GM12891 (cell line): ENCODE measurements around the gene GIGYF1.

Experiments used
- DNase-seq: peaks from one replicate; pipeline ENCODE4 v3.0.0; 2011; ENCODE audit warnings: low spot score; ENCODE audit not compliant: insufficient read length
- FAIRE-seq: peaks from 2 replicates; lab custom pipeline; 2011; peaks lifted over from hg19 to GRCh38; lab: Jason Lieb, UNC
- PAX5 ChIP-seq: IDR thresholded peaks from 2 replicates; pipeline ENCODE4 v1.6.1; 2011; ENCODE audit warnings: low read length, moderate library complexity, mild to moderate bottlenecking; ENCODE audit not compliant: insufficient read depth, severe bottlenecking
- POLR2A ChIP-seq: IDR thresholded peaks from 2 replicates; pipeline ENCODE4 v1.6.1; 2011; ENCODE audit warnings: low read depth, low read length, control low read depth
- POLR2AphosphoS5 ChIP-seq: IDR thresholded peaks from 2 replicates; pipeline ENCODE4 v1.6.1; 2011; ENCODE audit warnings: low read depth, low read length, control low read depth
- POU2F2 ChIP-seq: IDR thresholded peaks from 2 replicates; pipeline ENCODE4 v1.6.1; 2011; ENCODE audit warnings: low read depth, mild to moderate bottlenecking, control low read depth, low read length, moderate library complexity
- SPI1 ChIP-seq: IDR thresholded peaks from 2 replicates; pipeline ENCODE4 v1.6.1; 2011; ENCODE audit warnings: low read depth, low read length, control low read depth
- TAF1 ChIP-seq: IDR thresholded peaks from 2 replicates; pipeline ENCODE4 v1.6.1; 2011; ENCODE audit warnings: low read depth, low read length, control low read depth

GIGYF1 gene

GRCh38 chr7:100685049-100685605, 8.9 kb downstream of the GIGYF1 start:
- DNase-seq (peak; percentile 13), FAIRE-seq (no peak)
- TF ChIP-seq POLR2A (no peak), POLR2AphosphoS5 (no peak), PAX5 (no peak), POU2F2 (no peak), SPI1 (no peak), TAF1 (no peak)

- no peak for TF ChIP-seq POLR2AphosphoS5
- TF ChIP-seq TAF1: no peak
- no peak for TF ChIP-seq POU2F2
- TF ChIP-seq PAX5: no peak
- no peak for TF ChIP-seq POLR2A
- no peak for TF ChIP-seq SPI1
- no peak for DNase-seq
- FAIRE-seq: no peak
Measured at GRCh38 chr7:100684534-100685042, 9.5 kb downstream of the GIGYF1 start.

DNA sequence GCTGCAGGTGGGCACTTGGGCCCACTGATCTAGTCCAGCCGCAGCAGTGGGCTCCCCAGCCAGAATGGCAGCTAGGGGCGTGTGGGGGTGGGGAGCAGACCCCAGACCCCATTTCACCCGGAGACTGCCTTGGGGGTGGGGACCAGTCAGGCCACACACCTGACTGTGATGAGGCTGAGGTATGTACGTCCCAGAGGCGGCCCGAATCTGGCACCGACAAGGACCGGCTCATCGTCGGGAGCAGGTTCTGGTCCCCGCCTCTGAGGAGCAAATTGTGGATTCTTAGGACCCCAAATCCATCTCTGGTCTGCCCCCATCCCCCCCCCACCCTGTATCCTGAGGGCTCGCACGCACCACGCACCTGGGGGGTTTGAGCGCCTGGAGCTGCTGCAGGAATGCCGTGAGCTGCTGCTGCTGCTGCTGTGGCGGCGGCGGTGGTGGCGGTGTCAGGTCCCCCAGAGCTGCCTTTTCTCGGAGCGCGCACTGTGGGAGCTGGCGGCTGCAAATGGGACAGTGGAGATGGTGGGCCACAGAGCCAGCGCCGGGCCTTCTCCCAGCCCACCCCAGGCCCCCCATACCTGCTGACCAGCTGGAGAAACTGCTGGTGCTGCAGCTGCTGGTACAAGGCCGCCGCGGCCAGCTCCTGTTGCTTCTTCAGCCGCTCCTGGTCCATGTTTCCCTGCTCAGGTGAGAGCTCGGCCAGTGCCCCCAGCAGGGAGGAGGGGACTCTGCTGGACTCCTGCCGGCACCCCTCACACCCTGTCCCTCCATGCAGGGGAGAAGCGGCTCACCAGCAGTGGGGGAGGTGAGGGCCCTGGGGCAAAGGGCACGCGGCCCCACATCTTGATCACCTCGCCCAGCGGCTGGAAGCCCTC, 10.2 kb downstream of the GIGYF1 start:
- TF ChIP-seq POU2F2 (no peak), PAX5 (no peak), TAF1 (no peak), SPI1 (no peak), POLR2AphosphoS5 (no peak), POLR2A (no peak)
- peak; percentile 16 for DNase-seq
- no peak for FAIRE-seq

DNA sequence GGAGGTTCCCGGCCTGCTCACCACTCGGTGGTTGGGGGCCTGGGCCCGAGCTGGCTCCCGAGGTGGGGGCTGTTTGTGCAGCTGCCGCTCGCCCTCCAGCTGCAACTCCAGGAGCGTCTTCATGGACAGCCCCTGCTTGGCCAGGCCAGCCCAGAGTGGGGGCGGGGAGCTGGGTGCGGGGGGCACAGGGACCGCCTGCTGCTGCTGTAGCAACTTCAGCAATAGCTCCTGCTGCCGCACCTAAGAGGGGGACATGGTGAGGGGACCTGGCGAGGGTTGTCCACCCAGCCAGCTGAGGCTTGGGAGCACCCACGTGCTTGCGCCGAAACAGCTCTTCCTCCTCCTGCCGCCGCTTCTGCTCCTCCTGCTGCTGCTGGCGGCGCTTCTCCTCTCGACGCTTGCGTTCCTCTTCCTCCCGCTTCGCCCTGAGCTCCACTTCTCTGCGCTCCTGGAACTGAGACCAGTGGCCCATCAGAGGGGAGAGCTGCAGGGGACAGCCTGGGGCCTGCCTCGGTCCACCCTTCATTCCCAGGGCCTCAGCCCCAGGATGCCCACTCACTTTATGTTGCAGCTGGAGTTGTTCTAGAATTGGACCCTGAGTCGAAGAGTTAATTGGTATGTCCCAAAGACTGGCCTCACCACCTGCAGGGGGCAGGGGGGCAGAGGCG, 10.9 kb downstream of the GIGYF1 start:
- TF ChIP-seq PAX5 (no peak), SPI1 (no peak), POLR2AphosphoS5 (no peak), TAF1 (no peak), POU2F2 (no peak), POLR2A (no peak)
- DNase-seq: peak; percentile 15
- no peak for FAIRE-seq

DNA sequence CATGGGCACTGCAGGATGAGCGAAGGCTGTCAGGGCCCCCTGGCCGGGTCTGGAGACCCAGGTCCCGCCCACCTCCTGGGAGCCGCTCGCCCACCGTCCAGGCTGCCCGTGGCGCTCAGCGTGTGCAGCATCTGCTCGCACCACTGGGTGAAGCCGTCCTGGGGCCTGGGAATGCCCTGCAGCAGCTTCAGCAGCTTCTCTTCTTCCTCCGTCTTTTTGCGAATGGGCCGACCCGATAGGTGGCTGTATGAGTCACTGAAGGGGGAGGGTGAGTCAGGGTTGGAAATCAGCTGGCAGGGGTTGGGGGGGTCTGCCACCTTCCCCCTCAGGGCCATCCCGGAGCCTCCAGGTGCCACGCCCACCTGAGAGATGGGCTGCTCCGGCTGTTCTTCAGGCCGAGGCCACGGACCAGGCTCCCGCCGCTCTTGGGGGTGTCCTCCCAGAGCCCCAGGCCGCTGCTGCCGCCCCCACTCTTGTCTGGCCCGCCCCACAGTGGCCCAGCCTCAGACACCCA, 11.8 kb downstream of the GIGYF1 start:
- no peak for FAIRE-seq

GRCh38 chr7:100681491-100682227, 12.4 kb downstream of the GIGYF1 start:
- TF ChIP-seq POLR2AphosphoS5 (no peak), POU2F2 (no peak), POLR2A (no peak), PAX5 (no peak), TAF1 (no peak)
- DNase-seq: peak; percentile 25
- FAIRE-seq: no peak

More for the DNA sequence above, 11.8 kb downstream of the GIGYF1 start:
- no peak for TF ChIP-seq POLR2A
- TF ChIP-seq TAF1: no peak
- TF ChIP-seq SPI1: no peak
- no peak for TF ChIP-seq POU2F2
- no peak for TF ChIP-seq POLR2AphosphoS5
- no peak for TF ChIP-seq PAX5
- peak; percentile 18 for DNase-seq

DNA sequence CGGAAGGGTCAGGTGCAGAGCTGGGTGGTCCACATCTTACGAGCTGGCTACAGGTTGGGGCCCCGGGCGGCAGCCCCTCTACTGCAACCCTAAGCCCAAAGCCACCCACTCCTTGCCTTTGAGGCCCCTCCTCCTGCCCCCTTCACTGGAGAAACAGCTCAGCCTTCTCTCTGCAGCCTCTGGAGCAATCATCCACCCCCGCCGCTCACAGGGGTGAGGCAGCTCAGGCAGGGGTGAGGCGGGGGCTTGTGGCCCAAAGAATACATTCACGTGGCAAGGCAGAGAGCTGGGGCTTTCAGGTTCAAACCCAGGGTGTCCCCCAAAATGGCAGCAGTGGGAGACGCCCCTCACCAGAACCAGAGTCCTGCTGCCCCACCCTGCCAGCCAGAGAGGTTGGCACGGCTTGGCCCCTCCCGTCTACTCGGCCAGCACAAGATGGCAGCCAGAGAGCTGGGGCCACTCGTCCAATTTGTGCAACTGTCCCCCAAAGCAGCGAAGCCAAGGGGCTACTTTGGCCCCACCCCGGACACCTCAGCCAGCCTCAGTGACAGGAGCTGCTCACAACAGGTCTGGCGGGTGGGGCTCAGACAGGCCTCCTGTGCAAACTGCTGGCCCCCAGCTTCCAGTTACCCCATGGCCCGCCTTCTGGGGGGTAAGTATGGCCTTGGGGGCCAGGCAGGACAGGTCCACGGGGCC, 13.3 kb downstream of the GIGYF1 start:
- DNase-seq: peak; percentile 19

More for the DNA sequence above, 13.3 kb downstream of the GIGYF1 start:
- TF ChIP-seq SPI1 (no peak), POLR2AphosphoS5 (0 out of 2 replicates have a peak, but pooled peaks have one; percentile 46), POLR2A (0 out of 2 replicates have a peak, but pooled peaks have one; percentile 50), PAX5 (no peak), TAF1 (no peak)
- FAIRE-seq: no peak
